CD14-positive monocyte (primary cell): Measurements from ENCODE around the gene PSMB7. TPM values are rescaled to one million over a fixed set of nuclear protein-coding genes. Genes with fewer than 3 reads are reported as not detected.

Experiments
- DNase-seq, 3 donors: peaks; one replicate each; pipeline ENCODE4 v3.0.0-alpha.2; 2011 to 2022
- H2AFZ ChIP-seq: 2 replicates; pipeline ENCODE4 v1.6.0; 2012; ENCODE audit warnings: mild to moderate bottlenecking, low read depth, low read length, inconsistent platforms; ENCODE audit not compliant: insufficient read depth, poor library complexity, severe bottlenecking
- H3K27ac ChIP-seq, 2 donors: 1 replicate in 1 of 2; 2 replicates in 1 of 2; pipeline ENCODE4 v1.5.1; 2012 to 2013; ENCODE audit warnings: low read length in 2 of 2, control low read depth in 1 of 2, inconsistent platforms in 1 of 2, low read depth in 1 of 2, mild to moderate bottlenecking in 1 of 2
- H3K27me3 ChIP-seq, 2 donors: one replicate each; pipeline versions ENCODE4 v1.6.0 to v1.6.1; 2011 to 2013; ENCODE audit warnings: low read length in 2 of 2; ENCODE audit not compliant: control insufficient read depth in 2 of 2, insufficient read depth in 2 of 2
- H3K36me3 ChIP-seq, 2 donors: replicated peaks in 1 of 2; 1 replicate in 1 of 2; 2 replicates in 1 of 2; pipeline versions ENCODE4 v1.5.1 to v1.6.1; 2012 to 2013; ENCODE audit warnings: low read length in 2 of 2, control low read depth in 1 of 2, inconsistent platforms in 1 of 2, mild to moderate bottlenecking in 1 of 2; ENCODE audit not compliant: insufficient read depth in 2 of 2, control insufficient read depth in 1 of 2
- H3K4me1 ChIP-seq, 2 donors: 1 replicate in 1 of 2; 2 replicates in 1 of 2; pipeline versions ENCODE4 v1.5.1 to v1.6.1; 2012 to 2013; ENCODE audit warnings: low read length in 2 of 2, control low read depth in 1 of 2, inconsistent platforms in 1 of 2, mild to moderate bottlenecking in 1 of 2, moderate library complexity in 1 of 2; ENCODE audit not compliant: insufficient read depth in 2 of 2, control insufficient read depth in 1 of 2
- H3K4me2 ChIP-seq: replicated peaks from 2 replicates; pipeline ENCODE3; 2012; ENCODE audit warnings: low read length, moderate library complexity, mild to moderate bottlenecking; ENCODE audit not compliant: poor library complexity, severe bottlenecking; ENCODE audit errors: extremely low read depth
- H3K4me3 ChIP-seq, 3 experiments: fragments of 200-600 bp in 1 of 3; sonication (generic) in 1 of 3; replicated peaks in 1 of 3; 1 replicate in 2 of 3; 2 replicates in 1 of 3; pipeline ENCODE4 v1.5.1; 2011 to 2013; ENCODE audit warnings: low read length in 3 of 3, mild to moderate bottlenecking in 3 of 3, control low read depth in 2 of 3, low read depth in 2 of 3, inconsistent platforms in 1 of 3, moderate library complexity in 1 of 3
- H3K79me2 ChIP-seq: 2 replicates; pipeline ENCODE4 v1.6.0; 2012; ENCODE audit warnings: mild to moderate bottlenecking, control low read depth, inconsistent platforms, low read length, moderate library complexity; ENCODE audit not compliant: insufficient read depth
- H3K9ac ChIP-seq: 2 replicates; pipeline ENCODE4 v1.6.0; 2017; ENCODE audit warnings: low read length, mild to moderate bottlenecking; ENCODE audit not compliant: insufficient read depth, poor library complexity, severe bottlenecking
- H3K9me3 ChIP-seq, 2 donors: replicated peaks in 1 of 2; 1 replicate in 1 of 2; 2 replicates in 1 of 2; pipeline versions ENCODE4 v1.5.1 to v1.6.1; 2012 to 2013; ENCODE audit warnings: low read length in 2 of 2, control low read depth in 1 of 2; ENCODE audit not compliant: control insufficient read depth in 1 of 2, insufficient read depth in 1 of 2
- H4K20me1 ChIP-seq: 2 replicates; pipeline ENCODE4 v1.6.0; 2012; ENCODE audit warnings: mild to moderate bottlenecking, low read length, control low read depth, moderate library complexity; ENCODE audit not compliant: insufficient read depth
- H3K27ac Mint-ChIP-seq, 7 donors: one replicate each; pipeline ENCODE4 v1.8.0; 2020; ENCODE audit warnings: mild to moderate bottlenecking in 7 of 7, mixed read lengths in 7 of 7, moderate library complexity in 6 of 7, inconsistent platforms in 2 of 7
- H3K27me3 Mint-ChIP-seq, 3 donors: one replicate each; pipeline ENCODE4 v1.8.0; 2021 to 2022; ENCODE audit warnings: low read depth in 3 of 3, mild to moderate bottlenecking in 3 of 3, mixed read lengths in 3 of 3, moderate library complexity in 3 of 3, inconsistent platforms in 1 of 3
- H3K36me3 Mint-ChIP-seq, 2 donors: one replicate each; pipeline ENCODE4 v1.8.0; 2020; ENCODE audit warnings: mixed read lengths in 2 of 2, inconsistent platforms in 1 of 2, mild to moderate bottlenecking in 1 of 2
- H3K4me1 Mint-ChIP-seq: one replicate; pipeline ENCODE4 v1.8.0; 2020; ENCODE audit warnings: mild to moderate bottlenecking, mixed read lengths
- H3K4me3 Mint-ChIP-seq, 2 donors: one replicate each; pipeline ENCODE4 v1.8.0; 2020; ENCODE audit warnings: mild to moderate bottlenecking in 2 of 2, mixed read lengths in 2 of 2, moderate library complexity in 1 of 2
- H3K9me3 Mint-ChIP-seq, 7 donors: one replicate each; pipeline ENCODE4 v1.8.0; 2020 to 2022; ENCODE audit warnings: mixed read lengths in 7 of 7, mild to moderate bottlenecking in 6 of 7, moderate library complexity in 6 of 7, inconsistent platforms in 2 of 7
- WGBS: methylation state at CpG from one replicate; pipeline ENCODE4 v1.1.5; 2013; ENCODE audit warnings: missing lambda C conversion rate; ENCODE audit not compliant: insufficient coverage; 5-methylcytosine and 5-hydroxymethylcytosine counted together
- intact Hi-C, 2 donors: fragments of 100-400 bp; cut with micrococcal nuclease; formaldehyde crosslinking; loops; one replicate each; pipeline versions ENCODE4 v1.15.0 to v1.15.1; 2023
- polyA plus RNA-seq, 3 donors: library from polyadenylated mRNA; depleted of rRNA in 1 of 3; unstranded in 2 of 3; stranded (reverse) in 1 of 3; fragments of 300-500 nt in 2 of 3; fragments of >200 nt in 1 of 3; fragmentation: Illumina TruSeq in 2 of 3; gene quantifications; 1 replicate in 2 of 3; 2 replicates in 1 of 3; pipeline ENCODE4 v1.2.3, GENCODE V29; 2012 to 2021
- TF ChIP-seq, protein P1 (sequence below): fragments of 200-600 bp; IDR thresholded peaks from one replicate; pipeline ENCODE4 v1.8.0; 2022; ENCODE audit warnings: antibody characterized with exemption, mild to moderate bottlenecking

PSMB7 gene
- polyA plus RNA-seq, 3 donors = 129 to 194 (median 191) TPM

DNA sequence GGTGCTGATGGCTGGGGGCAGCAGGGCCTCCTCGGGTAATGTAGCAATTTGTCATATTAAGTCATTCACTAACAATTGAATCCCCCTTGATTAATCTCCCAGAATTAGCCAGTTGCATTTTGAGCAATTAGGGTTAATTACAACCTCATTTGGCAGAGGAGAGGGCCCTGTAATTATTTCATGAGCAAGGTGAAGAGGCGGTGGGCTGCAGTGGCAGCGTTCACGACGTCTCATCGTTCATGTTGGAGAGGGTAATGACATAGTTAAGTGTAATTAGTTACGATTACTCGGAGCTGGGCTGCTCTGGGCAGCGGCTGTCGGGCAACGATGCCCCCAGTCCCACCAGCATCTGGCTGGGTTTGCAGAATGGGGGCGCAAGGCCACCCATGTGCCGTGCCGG, 111.5 kb downstream of the PSMB7 start:
- Histone ChIP-seq H4K20me1 (peaks cover 100% of the 10 kb centered on the region), H3K27ac (no peak overlapping the region), H3K9me3 (no peaks in the 10 kb centered on the region), H3K4me2 (no peak overlapping the region), H3K36me3 (peaks cover 56 to 77% of the 10 kb centered on the region in 2 donors), H2AFZ (no peak overlapping the region), H3K4me3 (no peak overlapping the region), H3K9ac (no peak overlapping the region), H3K4me1 (peaks cover 18 to 21% of the 10 kb centered on the region in 2 donors), H3K79me2 (peaks cover 98% of the 10 kb centered on the region), H3K27me3 (no peaks in the 10 kb centered on the region)
- DNase-seq = no peak
- Mint-ChIP-seq H3K9me3 (no peaks in the 10 kb centered on the region), H3K4me3 (no peak overlapping the region), H3K36me3 (peaks cover 49 to 81% of the 10 kb centered on the region in 2 donors), H3K27me3 (no peaks in the 10 kb centered on the region), H3K27ac (peak overlapping the region in 1 of 7 donors; percentile 60), H3K4me1 (peaks cover 33% of the 10 kb centered on the region)
- TF ChIP-seq, protein P1, sequence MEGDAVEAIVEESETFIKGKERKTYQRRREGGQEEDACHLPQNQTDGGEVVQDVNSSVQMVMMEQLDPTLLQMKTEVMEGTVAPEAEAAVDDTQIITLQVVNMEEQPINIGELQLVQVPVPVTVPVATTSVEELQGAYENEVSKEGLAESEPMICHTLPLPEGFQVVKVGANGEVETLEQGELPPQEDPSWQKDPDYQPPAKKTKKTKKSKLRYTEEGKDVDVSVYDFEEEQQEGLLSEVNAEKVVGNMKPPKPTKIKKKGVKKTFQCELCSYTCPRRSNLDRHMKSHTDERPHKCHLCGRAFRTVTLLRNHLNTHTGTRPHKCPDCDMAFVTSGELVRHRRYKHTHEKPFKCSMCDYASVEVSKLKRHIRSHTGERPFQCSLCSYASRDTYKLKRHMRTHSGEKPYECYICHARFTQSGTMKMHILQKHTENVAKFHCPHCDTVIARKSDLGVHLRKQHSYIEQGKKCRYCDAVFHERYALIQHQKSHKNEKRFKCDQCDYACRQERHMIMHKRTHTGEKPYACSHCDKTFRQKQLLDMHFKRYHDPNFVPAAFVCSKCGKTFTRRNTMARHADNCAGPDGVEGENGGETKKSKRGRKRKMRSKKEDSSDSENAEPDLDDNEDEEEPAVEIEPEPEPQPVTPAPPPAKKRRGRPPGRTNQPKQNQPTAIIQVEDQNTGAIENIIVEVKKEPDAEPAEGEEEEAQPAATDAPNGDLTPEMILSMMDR = no peak
- 96% methylated on average over 9 of the region's 14 CpGs for WGBS
- intact Hi-C loops = no loop called here

Other genes with a start within 250 kb of the PSMB7 start
- gene NEK6, start 157.5 kb downstream of the PSMB7 start, polyA plus RNA-seq = 10 to 100 TPM; 26.1 to 46.0 (median 35.8) TPM
- gene ADGRD2, start 35.0 kb upstream of the PSMB7 start, polyA plus RNA-seq = not detected
- not detected for gene NR5A1, start 92.0 kb upstream of the PSMB7 start, polyA plus RNA-seq